GM12874 (cell line): Measurements from ENCODE around the gene SGPL1.

Experiments
- CTCF ChIP-seq: IDR thresholded peaks from 2 replicates; pipeline ENCODE4 v1.5.1; 2011; ENCODE audit warnings: low read depth, mild to moderate bottlenecking, control low read depth, low read length, moderate library complexity; ENCODE audit not compliant: insufficient read depth

The SGPL1 gene

GRCh38 chr10:70890917-70891431 is 75.2 kb downstream of the SGPL1 start:
- TF ChIP-seq CTCF = no peak

- TF ChIP-seq CTCF = no peak
Measured at GRCh38 chr10:70891627-70892026, 75.9 kb downstream of the SGPL1 start.

GRCh38 chr10:70892631-70893030 is 76.9 kb downstream of the SGPL1 start:
- TF ChIP-seq CTCF = no peak

GRCh38 chr10:70893227-70894006 is 77.7 kb downstream of the SGPL1 start:
- 0 out of 2 replicates have a peak, but pooled peaks have one; percentile 5 for TF ChIP-seq CTCF

- no peak for TF ChIP-seq CTCF
Measured at GRCh38 chr10:70894416-70894815, 78.7 kb downstream of the SGPL1 start.

GRCh38 chr10:70896551-70896950 is 80.8 kb downstream of the SGPL1 start:
- no peak for TF ChIP-seq CTCF

- no peak for TF ChIP-seq CTCF
Measured at GRCh38 chr10:70898687-70899086, 82.9 kb downstream of the SGPL1 start.
